NCI-H1092 (cell line): ENCODE results near the gene DIS3L.
"Not testable (repeated sequence)": the region's sequence is repeated elsewhere in the genome, so short reads cannot be mapped to it uniquely, and the experiment has no call there.

Experiments
- DNase-seq: peaks from one replicate; lab custom pipeline; 2025; lab: John Stamatoyannopoulos, UW

DIS3L gene

DNA sequence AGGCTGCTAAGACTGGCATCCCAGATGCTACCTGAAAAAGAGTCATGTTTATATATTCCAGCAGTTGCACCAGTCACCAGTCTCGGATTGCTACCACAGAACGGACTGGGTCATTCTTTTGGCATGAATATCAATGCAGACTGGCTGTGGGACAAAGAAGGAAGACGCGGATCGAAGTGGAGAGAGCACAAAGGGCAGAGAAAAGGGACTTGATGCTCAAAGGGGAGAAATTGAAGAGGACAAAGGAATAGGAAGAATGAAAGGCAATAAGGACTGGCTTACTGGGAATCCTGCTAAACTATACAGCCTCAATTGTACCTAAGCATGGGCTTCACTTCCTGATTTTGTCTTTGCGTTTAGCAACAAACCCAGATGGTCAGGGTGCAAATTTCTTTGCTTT is 15.3 kb upstream of the DIS3L start:
- DNase-seq = no peak

- DNase-seq = no peak
Measured at GRCh38 chr15:66278671-66279070, 14.7 kb upstream of the DIS3L start.

DNA sequence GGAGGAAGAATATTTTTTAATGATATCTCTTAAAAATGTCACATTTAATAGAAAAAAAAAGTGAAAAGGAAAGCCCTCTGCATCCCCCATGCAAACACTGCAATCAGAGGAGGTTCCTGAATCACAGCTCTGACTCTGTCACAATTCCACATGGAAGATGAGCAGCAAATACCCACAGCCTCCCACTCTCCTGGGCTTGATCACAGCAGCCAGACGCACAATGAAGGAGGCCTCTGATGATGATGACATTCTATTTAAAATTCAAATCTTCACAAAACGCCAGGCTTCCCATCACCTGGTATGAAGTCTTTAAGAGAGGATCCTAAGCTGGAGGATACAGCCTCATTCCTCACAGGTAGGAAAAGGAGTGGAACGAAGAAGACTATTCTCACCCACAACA is 9.1 kb upstream of the DIS3L start:
- no peak for DNase-seq

GRCh38 chr15:66285533-66286280 is 7.7 kb upstream of the DIS3L start:
- DNase-seq = no peak

DNA sequence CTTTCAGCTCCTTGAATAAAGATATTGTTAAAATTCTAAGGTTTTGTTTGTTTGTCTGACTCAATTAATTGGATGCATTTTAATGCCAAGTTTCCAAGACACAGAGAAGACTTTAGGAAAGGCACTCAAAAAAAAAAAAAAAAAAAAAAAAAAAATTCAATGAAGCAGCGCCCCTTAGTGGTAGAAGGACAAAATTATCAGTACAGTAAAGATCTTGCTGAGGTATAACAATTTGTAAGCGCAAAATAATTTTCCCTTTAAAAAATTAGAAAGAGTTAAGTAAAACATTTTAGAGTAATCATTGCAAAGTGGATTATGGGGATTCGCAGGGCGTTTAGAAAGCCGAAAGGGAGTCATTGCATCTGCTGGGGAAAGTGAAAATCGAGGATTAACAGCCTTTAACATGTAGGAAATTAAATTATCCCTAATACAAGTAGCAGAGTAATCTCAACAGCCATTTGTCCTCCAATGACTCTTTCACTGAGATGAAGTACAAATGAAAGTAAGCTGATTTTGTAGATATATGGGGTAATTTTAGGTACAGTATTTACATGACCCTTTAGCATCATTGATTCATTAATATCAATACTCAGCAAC is 5.8 kb upstream of the DIS3L start:
- DNase-seq = no peak

DNA sequence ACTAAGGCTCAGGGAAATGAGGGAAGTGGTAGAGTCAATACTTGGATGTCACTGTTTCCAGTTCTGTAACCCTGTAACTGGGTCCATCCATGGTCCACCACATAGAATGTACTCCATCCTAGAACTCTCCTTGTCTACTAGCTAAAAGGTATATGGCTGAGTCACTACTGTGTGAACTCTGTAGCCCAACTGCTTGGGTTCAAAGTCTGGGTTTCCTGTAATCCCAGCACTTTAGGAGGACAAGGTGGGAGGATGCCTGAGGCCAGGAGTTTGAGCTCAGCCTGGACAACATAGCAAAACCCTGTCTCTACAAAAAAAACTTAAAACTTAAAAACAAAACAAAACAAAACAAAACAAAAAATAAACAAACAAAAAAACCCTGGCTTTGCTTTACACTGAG is 5.3 kb upstream of the DIS3L start:
- DNase-seq = no peak

DNA sequence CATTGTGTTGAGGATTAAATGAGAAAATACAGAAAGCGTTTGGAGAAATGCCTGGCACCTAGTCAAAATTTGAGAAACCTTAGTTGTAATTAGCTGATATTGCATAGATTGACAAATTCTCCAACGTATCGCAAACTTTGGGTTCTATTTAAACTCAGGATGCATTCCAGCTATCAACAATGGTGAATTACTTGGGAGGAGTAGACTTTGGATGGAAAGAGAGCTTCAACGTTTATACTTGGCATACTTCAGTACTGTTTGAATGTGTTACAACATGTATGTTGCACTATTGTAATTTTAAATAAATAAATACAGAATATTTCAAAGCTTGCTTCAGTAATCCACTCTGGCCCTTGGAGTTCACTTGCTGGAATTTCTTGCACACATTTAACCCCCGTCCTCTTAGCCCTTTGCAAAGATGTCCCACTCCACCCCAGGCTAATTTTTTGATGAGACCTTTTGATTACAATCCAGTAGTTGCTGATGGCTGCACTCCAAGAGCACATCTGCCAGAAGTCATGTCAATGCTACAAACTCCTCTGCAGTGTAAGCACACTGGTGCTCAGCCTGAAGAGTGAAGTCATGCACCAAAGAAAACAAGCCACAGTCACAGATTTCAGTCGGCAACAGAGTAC is 4.7 kb upstream of the DIS3L start:
- no peak for DNase-seq

- no peak for DNase-seq
Measured at GRCh38 chr15:66290007-66290406, 3.4 kb upstream of the DIS3L start.

DNA sequence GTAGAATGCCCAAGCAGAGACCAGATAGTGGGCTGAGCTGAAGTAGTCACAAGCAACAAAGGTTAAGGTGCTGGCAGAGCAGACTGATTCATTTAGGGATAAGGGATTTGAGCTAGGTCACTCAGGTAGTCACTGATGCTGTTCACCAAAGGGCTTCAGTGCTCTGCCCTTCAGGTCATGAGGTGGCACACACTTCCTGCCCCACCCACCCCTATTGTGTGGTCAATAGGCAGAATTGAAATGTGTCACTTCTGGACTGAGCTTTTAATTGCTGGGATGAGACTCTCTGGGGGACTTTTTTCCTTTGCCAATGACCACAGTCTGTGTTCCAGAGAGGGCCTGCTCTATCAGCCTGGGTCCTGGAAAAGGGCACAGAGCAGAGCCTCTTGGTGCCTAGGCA is 2.9 kb upstream of the DIS3L start:
- DNase-seq = no peak

DNA sequence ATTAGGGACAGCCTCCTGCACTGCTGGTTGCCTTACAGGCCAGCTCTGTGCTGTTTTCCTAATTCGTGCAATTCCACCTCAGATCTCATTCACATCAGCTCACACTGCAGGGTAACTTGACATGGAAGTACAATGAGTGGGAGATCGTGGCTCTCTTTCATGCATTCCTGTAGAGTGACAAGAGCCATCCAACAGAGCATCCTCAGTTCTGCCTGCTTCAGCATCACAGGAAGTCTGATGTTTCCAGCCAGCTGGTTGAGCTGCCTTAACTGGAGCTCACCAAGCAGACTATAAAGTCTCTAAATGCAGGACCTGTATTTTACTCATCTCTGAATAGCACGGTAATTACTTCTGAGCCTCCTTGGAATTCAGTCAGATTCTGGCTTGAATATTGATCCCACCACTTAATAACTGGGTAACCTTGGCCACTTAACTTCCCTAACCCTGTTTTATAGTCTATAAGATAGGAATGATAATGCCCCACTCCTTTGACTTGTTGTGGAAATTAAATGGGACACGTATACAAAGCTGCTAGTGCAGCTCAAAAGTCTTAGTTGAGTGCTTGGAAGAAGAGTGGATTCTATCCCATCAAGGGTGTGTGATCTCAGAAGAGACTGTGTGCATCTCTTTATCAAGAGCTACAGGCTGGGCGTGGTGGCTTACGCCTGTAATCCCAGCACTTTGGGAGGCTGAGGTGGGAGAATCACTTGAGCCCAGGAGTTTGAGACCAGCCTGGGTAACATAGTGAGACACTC is 1.4 kb upstream of the DIS3L start:
- no peak for DNase-seq

- DNase-seq = no peak
Measured at GRCh38 chr15:66292571-66293418, 573 bp upstream of the DIS3L start.

GRCh38 chr15:66294157-66294931 is 976 bp downstream of the DIS3L start:
- peak; percentile 29 for DNase-seq

- DNase-seq = no peak
Measured at GRCh38 chr15:66294932-66295235, 1.5 kb downstream of the DIS3L start.

GRCh38 chr15:66296186-66296585 is 2.8 kb downstream of the DIS3L start:
- no peak for DNase-seq

DNA sequence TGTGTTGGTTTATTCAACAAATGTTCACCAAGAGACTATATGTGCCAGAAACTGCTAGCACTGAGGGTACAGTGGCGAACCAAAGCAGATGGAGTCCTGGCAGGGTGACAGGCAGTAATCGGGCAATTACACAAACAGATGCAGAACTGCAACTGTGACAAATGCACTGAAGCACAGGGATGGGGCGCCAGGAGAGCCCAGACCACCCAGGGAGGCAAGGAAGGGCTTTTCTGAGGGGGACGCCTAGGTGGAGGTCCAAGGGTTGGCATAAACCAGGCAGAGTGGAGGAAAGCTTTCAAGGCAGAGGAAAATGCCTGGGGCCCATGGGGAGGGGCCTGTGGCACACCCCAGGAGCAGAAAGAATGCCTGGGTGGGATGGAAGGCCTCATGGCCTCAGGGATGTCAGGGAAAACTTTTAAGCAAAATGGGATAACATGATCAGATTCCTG is 5.5 kb downstream of the DIS3L start:
- DNase-seq = no peak

DNA sequence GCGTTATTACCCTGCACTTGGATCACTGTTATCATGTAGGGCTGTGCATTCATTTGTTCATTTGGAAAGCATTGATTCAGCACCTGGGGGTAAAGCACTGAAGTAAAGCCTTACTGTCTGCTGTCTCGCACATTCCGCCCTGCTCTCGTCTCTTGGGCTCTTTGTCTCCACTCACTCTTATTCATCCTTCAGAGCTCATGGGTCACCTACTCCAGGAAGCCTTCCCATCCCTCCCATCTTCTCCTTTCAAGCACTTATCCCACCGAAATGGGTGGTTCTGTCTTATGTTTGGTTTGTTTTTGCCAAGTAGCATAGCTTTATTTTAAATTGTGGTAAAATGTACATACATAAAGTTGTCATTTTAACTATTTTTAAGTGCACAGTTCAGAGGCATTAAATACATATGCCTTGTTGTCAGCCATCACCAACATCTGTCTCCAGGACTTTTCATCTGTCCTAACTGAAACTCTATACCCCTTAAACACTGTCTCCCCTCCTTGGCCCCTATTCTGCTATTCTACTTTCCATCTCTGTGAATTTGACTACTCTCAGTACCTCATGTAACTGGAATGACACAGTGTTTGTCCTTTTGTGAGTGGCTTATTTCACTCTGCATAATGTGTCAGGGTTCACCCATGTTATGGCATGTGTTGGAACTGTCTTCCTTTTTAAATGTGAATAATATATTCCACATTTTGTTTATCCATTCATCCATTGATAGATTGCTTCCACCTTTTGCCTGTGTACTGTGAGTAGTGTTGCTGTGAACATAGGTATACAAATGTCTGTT is 9.3 kb downstream of the DIS3L start:
- no peak for DNase-seq

DNA sequence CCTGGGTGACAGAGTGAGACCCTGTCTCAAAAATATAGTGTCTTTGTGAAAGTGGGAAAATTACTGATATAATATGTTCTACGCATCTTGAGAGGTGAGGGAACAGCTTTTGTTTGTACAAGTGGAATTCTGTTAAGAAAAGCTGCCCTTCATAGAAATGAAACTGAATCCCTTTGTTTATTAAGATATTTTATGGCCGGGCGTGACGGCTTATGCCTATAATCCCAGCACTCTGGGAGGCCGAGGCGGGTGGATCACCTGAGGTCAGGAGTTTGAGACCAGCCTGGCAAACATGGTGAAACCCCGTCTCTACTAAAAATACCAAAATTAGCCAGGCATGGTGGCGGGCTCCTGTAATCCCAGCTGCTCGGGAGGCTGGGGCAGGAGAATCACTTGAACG is 11.1 kb downstream of the DIS3L start:
- not testable (repeated sequence) for DNase-seq

- DNase-seq = no peak
Measured at GRCh38 chr15:66306381-66306780, 13.0 kb downstream of the DIS3L start.

DNA sequence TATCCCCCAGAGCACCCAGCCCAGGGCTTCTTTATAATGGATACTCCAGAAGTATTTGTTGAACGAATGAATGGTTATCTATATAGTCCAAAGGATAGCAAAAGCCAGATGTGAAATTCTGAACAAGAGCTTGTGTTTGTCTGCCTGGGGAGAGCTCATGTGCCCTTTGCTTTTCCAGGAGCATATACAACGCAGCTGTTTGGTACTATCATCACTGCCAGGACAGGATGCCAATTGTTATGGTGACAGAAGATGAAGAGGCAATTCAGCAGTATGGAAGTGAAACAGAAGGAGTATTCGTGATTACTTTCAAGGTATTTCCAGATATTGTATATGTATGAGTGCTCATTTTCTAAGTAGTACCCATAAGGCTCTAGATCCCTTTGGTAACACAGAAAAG is 15.2 kb downstream of the DIS3L start:
- DNase-seq = no peak

DNA sequence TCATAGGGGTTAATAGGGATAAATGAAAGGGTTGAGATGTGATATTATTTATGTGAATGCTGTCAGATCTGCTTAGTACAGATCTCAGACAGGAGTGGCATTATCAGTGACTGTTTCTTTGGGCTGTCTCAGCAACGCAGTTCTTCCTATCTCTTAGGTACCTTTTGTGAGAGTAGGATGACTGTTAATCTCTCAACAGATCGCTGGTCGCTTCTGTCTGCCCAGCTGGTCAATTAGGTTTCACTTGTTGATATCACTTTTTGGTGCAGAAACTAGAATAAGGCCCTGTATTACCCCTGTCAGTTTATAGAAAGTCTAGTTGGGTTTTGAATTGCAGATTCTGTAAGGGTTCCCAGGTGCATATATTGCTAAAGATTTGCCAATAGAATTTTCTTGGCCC is 16.5 kb downstream of the DIS3L start:
- DNase-seq = no peak
